Stimulated activated CD8-positive, alpha-beta memory T cell treated with anti-CD3 and anti-CD28 coated beads, Interleukin-15, amount 100 ng/mL, for 1 hour (primary cell): ENCODE data around the gene ZNF226.
"Not testable (repeated sequence)": the region's sequence is repeated elsewhere in the genome, so short reads cannot be mapped to it uniquely, and the experiment has no call there.

Experiments
- DNase-seq: peaks from one replicate; pipeline ENCODE4 v3.0.0-alpha.2; 2020; ENCODE audit warnings: low read depth

ZNF226 gene

DNA sequence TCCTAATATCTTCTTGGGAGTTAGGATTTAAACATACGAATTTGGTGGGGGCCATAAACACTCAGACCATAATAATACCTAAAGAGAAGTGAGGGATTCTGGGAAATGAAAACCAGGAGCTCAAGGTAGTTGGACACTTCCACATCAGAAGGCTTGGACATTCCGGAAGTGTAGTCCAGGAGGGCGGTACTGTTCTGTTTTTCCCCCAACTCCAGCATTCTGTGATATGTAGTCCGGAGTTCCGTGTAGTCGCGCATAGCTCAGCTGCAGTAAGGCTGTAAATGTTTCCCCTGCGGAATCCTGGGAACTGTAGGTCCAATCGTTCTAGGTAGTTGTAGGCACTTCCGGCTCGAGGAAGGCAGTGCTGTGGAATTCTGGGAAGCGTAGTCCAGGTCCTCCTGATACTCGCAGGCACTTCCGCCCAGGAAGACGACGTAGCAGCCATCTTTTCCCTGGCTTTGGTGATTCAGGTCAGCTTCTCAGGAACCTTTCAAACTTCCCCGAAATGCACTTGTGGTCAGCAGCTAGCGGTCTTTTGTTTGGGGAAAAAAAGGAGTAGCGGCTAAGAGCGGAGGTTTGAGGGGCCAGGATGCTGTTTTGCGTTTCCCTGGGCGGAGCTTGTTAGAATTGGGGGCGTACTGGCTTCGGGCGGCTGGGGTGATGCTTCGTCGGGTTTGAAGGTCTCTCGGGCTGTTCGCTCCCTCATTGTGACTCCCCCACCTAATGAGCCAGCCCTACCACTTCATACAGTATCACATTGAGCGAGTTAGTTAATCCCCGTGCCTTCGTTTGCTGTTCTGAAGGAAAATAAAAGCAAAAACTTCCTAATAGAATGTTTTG, at the start of gene ZNF226:
TSS of gene ZNF226 (plus strand) at position 428 of the 840 bp plus-strand sequence. CDS start 4,981 bp downstream, outside the sequence.
- peak; percentile 62 for DNase-seq

DNA sequence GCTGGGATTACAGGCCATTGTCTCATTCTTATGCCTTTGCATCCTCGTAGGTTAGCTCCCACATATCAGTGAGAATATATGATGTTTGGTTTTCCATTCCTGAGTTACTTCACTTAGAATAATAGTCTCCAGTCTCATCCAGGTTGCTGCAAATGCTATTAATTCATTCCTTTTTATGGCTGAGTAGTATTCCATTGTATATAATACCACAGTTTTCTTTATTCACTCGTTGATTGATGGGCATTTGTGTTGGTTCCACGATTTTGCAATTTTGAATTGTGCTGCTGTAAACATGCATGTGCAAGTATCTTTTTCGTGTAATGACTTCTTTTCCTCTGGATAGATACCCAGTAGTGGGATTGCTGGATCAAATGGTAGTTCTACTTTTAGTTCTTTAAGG, 43.7 kb upstream of the ZNF226 start:
- DNase-seq: not testable (repeated sequence)

DNA sequence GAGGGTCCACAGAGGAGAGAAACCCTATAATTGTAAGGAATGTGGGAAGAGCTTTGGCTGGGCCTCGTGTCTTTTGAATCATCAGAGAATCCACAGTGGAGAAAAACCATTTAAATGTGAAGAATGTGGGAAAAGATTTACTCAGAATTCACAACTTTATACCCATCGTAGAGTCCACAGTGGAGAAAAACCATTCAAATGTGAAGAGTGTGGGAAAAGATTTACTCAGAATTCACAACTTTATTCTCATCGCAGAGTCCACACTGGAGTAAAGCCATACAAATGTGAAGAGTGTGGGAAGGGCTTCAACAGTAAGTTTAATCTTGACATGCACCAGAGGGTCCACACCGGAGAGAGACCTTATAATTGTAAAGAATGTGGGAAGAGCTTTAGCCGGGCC, 32.9 kb upstream of the ZNF226 start:
- DNase-seq: no peak

DNA sequence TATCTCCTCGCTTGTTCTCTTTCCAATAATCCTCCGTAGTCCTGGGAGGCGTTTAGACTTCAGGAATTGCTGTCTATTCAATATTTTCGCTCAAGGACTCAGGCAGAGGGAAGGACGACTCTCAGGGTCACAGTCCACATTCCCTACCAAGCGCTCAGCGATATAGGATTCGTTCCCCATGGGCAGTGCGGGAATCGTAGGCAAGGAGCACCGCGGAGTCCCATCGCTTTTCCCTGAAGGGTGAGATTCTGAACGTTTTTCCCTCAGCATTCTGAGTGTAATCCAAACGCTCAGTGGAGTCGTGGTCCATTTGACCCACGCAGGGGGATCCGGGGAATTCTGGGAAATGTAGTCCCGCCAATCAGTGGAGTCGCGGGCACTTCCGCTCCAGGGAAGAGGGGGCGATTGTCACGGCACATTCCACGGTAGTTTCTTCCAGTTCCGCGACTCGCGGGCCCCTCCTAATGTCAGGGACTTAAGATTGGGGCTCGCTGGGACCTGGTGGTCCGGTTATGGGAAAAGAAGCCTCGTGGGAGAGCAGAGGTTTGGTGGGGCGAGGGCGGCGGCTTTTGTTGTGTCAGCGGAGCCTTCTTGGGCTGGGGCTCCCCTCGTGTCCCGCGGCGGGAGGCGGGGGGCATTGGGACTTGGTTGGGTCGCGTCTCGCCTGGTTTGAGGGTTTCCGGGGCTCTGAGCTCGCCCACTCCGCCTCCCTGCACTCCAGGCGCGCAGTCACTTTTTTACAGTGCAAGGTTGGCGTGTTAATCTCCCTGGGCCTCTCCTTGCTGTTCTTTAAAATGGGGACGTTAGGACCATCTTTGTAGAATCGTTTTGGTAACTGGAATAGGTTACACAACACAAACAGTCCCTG, 23.5 kb upstream of the ZNF226 start, which contains the start of gene ZNF234:
TSS of gene ZNF234 (plus strand) at position 364 of the 868 bp plus-strand sequence. CDS start 3,079 bp downstream, outside the sequence.
- peak; percentile 46 for DNase-seq

DNA sequence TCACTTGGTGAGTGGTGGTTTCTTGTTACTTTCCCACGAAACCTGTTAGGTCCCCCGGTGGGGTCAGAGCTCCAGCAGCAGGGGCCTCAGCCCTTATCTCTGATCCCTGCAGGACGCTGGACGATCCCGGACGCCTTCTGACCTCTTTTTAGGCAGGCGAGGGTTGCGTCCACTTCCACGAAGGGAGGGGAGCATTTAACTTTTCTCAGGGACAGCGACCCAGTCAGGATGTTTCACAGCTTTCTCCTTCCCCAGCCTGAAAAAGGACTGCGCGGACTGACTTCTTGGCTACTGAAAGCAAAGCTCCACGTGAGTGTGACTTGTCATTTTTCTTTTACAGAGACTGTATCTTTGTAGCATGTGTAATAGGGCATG, 22.9 kb upstream of the ZNF226 start:
- no peak for DNase-seq

DNA sequence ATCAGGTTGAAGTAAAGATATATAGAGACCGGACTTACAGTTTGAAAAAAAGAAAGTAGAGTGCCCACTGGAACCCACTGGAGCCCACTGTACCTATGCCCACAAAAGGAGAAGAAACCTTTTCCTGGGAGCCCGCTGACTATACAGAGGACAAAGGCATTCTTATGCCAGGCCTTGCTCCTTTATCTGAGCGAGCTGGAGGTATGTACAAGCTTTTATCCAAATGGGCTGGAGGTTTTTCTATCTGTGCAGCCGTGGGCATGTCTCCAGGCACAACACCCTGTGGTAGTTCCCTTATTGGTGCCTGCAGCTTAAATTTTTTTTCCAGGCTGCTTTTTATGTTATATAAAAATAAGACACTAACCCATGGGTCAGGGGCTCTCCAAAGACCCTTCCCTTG, 15.1 kb upstream of the ZNF226 start:
- no peak for DNase-seq

DNA sequence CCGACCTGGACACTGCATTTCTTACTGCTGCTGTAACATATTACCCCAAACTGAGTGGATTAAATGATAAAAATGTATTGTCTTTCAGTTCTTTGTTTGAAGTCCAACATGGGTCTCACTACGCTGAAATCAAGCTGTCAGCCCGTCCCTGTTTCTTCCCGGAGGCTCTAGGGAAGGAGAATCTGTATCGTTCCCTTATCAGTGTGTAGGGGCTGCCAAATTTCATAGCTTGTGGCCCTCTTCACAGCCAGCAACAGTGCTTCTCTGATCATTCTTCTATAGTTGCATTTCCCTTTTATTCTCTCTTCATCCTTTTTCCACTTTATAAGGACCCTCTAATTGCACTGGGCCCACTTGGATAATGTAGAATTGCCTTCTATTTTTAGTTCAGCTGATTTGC, 13.4 kb upstream of the ZNF226 start:
- DNase-seq: no peak

DNA sequence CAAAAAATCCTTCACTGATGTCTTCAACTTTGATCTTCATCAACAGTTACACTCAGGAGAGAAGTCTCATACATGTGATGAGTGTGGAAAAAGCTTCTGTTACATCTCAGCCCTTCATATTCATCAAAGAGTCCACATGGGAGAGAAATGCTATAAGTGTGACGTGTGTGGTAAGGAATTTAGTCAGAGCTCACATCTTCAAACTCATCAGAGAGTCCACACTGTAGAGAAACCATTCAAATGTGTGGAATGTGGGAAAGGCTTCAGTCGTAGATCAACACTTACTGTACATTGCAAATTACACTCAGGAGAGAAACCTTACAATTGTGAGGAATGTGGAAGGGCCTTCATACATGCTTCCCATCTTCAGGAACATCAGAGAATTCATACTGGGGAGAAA, 8.4 kb upstream of the ZNF226 start:
- DNase-seq: no peak

DNA sequence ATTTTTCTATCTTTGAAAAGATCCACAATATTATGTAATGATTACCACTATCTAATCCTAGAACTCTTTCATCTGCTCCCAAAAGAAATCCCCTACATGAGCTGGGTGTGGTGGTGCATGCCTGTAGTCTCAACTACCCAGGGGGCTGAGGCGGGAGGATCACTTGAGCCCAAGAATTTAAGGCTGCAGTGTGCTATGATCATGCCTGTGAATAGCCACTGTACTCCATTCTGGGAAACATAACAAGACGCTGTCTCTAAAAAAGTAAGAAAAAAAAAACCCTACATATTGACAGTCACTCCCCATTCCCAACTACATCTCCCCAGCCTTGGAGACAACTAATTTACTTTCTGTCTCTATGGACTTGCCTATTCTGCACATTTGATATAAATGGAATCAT, 1.1 kb upstream of the ZNF226 start:
- no peak for DNase-seq

DNA sequence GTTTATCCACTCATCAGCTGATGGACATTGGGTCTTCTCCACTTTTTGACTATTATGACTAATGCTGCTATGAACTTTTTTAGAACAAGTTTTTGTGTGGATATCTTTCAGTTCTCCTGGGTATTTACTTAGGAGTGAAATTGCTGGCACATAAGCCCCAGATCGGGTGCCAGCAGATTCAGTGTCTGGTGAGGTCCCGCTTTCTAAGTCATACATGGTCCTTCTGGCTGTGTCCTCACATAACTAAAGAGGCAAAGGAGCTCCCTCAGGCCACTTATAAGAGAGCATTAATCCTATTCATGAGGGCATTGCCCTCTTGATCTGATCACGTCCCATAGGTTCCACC, 600 bp upstream of the ZNF226 start:
- DNase-seq: no peak

DNA sequence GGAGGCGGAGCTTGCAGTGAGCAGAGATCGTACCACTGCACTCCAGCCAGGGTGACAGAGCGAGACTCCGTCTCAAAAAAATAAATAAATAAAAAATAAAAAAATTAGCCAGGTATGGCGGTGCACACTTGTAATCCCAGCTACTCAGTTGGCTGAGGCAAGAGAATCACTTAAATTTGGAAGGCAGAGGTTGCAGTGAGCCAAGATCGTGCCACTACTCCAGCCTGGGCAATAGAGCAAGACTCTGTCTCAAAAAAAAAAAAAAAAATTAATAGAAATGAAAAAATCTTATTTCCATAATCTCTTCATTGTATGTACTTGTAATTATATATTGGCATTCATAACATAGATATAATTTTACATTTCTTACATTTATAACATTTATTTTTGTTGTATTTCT, 5.8 kb downstream of the ZNF226 start:
- DNase-seq: not testable (repeated sequence)

DNA sequence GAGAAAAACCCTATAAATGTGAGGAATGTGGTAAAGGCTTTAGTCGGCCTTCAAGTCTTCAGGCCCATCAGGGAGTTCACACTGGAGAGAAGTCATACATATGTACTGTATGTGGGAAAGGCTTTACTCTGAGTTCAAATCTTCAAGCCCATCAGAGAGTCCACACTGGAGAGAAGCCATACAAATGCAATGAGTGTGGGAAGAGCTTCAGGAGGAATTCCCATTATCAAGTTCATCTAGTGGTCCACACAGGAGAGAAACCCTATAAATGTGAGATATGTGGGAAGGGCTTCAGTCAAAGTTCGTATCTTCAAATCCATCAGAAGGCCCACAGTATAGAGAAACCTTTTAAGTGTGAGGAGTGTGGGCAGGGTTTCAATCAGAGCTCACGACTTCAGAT, 11.7 kb downstream of the ZNF226 start:
- DNase-seq: no peak

DNA sequence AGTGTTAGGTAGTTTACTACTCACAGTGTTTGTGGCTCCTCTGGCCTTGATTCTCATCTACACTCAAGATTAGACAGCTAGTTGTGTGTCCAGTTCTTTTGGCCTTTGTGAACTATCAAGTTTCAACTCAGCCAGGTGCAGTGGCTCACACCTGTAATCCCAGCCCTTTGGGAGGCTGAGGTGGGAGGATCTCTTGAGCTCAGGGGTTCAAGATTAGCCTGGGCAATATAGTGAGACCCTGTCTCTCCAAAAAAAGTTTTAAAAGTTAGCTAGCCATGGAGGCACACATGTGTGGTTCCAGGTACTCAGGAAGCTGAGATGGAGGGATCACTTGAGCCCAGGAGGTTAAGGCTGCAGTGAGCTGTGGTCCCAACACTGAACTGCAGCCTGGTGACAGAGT, 16.1 kb downstream of the ZNF226 start:
- DNase-seq: no peak

DNA sequence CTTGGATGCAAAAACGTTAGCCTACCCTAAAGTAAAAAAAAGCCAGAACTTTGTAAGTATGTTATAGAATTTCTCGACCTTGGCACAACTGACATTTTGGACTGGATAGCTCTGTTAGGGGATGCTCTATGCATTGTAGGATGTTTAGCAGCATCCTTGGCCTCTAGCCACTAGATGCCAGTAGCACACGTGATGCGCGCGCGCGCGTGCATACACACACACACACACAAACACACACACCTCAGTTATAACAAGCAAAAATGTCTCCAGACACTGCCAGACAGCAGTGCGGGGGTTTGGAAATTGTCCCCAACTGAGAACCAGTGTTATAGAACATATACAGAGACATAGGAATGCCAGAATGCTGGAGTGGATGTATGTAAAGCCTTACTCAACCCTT, 17.2 kb downstream of the ZNF226 start:
- DNase-seq: no peak

DNA sequence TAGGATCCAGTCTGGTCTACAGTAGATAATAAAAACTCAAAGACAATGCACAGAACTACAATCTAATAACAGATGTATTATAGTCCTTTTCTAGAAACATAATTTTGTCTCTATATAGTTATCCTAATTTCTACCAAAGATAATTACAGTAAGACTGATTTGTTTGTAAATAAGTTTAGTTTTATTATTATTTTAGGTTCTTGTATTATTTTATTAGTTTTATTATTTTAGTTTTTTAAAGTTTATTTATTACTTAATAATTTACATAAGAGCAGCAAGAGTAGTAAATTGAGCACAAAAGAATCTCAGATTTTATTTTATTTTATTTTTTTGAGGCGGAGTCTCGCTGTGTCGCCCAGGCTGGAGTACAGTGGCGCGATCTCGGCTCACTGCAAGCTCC, 25.1 kb downstream of the ZNF226 start:
- no peak for DNase-seq

DNA sequence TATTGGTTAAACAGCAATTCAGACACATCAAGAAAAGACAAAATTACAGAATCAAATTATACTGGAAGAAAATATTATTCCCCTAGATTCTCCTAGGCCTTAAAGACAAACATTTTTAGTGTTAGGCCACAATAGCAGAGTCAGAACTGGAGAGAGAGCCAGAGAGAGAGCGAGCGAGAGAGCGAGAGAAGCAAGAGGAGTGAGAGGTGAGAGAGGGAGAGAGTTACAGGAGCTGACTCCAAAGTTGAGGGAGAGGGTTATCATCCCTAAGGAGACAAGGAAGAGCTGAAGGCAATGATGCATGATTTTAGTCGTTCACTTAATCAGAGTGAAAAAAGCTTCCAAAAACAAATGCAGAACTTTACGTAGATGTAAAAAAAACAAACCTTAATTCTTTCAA, 27.2 kb downstream of the ZNF226 start:
- no peak for DNase-seq

DNA sequence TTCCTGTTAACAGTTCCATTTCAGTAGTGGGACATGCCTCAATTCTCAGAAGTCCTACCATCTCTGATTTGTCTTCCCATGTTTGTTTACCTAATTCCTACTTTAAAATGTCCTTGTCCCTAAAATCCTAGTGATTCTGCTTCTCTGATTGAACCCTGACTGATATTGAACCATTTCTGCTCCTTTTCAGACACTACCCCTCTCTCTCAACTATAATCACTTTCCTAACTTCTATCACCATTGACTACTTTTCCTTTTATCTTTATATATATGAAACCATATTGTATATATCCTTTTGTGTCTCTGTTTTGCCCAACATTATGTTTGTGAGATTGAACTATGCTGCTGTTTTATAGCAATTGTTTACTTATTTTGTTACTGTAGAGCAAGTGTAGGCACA, 31.9 kb downstream of the ZNF226 start:
- DNase-seq: no peak

DNA sequence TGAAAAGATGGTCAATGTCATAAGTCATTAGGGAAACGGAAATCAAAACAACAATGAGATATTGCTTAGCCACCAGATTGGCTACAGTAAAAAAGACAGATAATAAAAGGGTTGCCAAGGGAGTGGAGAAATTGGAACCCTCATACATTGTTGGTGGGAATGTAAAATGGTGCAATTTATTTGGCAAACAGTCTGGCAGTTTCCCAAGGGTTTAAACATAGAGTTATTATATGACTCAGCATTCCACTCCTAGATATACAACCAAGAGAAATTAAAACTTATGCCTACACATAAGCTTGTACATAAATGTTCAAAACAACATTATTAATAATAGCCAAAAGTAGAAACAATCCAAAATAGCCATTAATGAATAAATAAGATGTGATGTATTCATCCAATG, 37.6 kb downstream of the ZNF226 start:
- DNase-seq: no peak

DNA sequence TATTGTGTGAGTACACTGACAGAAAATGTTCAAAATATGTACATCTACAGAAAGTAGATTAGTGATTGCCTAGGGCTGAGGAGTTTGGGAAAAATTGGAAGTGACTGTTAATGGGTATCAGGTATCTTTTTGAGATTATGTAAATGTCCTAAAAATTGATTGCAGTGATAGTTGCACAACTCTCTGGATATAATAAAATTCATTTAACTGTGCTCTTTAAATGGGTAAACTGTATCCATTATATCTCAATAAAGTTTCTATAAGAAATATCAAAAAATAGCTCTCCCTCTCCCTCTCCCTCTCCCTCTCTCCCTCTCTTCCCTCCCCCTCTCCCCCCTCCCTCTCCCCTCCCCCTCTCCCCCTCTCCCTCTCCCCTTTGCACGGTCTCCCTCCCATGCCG, 38.1 kb downstream of the ZNF226 start:
- DNase-seq: no peak

DNA sequence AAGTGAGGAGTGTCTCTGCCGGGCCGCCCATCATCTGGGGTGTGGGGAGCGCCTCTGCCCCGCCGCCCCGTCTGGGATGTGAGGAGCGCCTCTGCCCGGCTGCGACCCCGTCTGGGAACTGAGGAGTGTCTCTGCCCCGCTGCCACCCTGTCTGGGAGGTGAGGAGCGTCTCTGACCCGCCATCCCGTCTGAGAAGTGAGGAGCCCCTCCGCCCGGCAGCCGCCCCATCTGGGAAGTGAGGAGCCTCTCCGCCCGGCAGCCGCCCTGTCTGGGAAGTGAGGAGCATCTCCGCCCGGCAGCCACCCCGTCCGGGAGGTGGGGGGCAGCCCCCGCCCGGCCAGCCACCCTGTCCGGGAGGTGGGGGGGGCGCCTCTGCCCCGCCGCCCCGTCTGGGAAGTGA, 39.0 kb downstream of the ZNF226 start:
- DNase-seq: not testable (repeated sequence)

DNA sequence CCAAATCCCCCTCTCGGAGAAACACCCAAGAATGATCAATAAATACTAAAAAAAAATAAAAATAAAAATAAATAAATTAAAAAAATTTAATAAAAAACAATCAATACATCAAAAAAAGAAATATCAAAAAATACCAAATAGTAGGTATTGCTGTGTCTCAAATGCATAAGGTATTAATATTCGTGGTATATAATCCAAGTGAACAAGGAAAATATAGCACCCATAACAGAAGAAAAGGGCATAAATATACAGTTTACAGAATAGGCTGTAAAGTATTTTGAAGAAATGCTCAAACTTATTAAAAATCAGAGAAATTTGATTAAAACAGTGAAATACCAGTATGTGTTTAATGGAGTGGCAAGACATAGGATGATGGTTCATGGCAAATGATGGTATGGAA, 39.9 kb downstream of the ZNF226 start:
- DNase-seq: no peak

DNA sequence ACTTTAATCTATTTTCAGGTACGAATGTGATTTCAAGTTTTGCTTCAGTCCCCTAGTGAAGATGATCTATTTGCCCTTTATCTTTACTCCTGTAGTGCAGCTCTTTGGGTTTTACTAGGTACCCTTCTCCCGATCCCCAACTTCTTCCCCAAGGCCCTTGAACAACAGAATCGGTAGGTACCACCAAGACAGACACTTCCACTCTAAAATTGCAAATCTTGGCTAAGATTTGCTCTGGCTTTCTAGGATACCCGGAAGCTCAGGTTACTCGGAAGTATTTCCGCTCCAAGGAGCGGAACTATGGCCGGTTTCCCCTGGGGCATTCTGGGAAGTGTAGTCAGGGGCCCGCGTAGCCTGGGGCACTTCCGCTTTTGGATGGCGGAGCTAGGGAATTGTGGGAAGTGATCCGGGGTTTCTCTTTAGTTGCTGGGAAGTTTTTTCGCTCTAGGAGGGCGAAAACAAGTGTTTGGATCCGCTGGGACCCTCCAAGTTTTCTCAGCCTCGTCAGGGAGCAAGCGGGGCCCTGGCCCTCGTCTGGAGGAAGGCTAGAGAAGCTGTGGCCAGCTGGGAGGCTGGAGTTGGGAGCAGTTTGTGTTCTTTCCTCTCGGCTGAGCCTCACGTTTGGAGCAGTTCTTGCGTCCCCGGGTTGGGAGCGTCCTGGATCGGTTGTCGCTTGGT, 42.4 kb downstream of the ZNF226 start:
- peak; percentile 62 for DNase-seq
